Measurements from ENCODE around the gene INIP. TPM values are rescaled to one million over a fixed set of nuclear protein-coding genes. Genes with fewer than 3 reads are reported as not detected.
"Not testable (repeated sequence)": the region's sequence is repeated elsewhere in the genome, so short reads cannot be mapped to it uniquely, and the experiment has no call there.

Gene INIP
- total RNA-seq, 2 experiments from 2014 or later, result 28.9 to 31.0 TPM

- no peak for DNase-seq
- Mint-ChIP-seq H3K4me3 (no peak overlapping the region), H3K27ac (no peak overlapping the region), H3K4me1 (ENCODE audit: low read depth) (no peaks in the 10 kb centered on the region), H3K9me3 (no peaks in the 10 kb centered on the region), H3K36me3 (ENCODE audit: low read depth) (no peaks in the 10 kb centered on the region), H3K27me3 (no peaks in the 10 kb centered on the region)
- no peak for ATAC-seq
- intact Hi-C loops (cut with micrococcal nuclease), result no loop called here
- POLR2A ChIA-PET, result no interaction called here
- no peak for TF ChIP-seq CTCF (IDR thresholded peaks at IDR 0.05)
- CTCF ChIA-PET, result interaction anchor here (1.3 kb wide), 1 partner anchor 65 kb away, joined by 4 read pairs; no protein-coding TSS in a partner anchor
These were observed 10.5 kb upstream of the INIP start for GRCh38 chr9:112728401-112728800.

GRCh38 chr9:112726428-112726827, 8.5 kb upstream of the INIP start:
- Mint-ChIP-seq H3K27ac (no peak overlapping the region), H3K4me3 (no peak overlapping the region), H3K9me3 (no peaks in the 10 kb centered on the region), H3K27me3 (no peaks in the 10 kb centered on the region), H3K36me3 (ENCODE audit: low read depth) (no peaks in the 10 kb centered on the region), H3K4me1 (ENCODE audit: low read depth) (no peaks in the 10 kb centered on the region)
- TF ChIP-seq CTCF (IDR thresholded peaks at IDR 0.05), result no peak
- no peak for DNase-seq
- CTCF ChIA-PET, result interaction anchor here (0.7 kb wide), 1 partner anchor 12 kb away, joined by 3 read pairs; no protein-coding TSS in a partner anchor
- ATAC-seq, result no peak
- POLR2A ChIA-PET, result interaction anchor here (1.4 kb wide), 1 partner anchor 9 kb away, joined by 4 read pairs; no protein-coding TSS in a partner anchor
- intact Hi-C loops (cut with micrococcal nuclease), result no loop called here

GRCh38 chr9:112725961-112726360, 8.0 kb upstream of the INIP start:
- no peak for TF ChIP-seq CTCF (IDR thresholded peaks at IDR 0.05)
- Mint-ChIP-seq H3K4me1 (ENCODE audit: low read depth) (no peaks in the 10 kb centered on the region), H3K27me3 (no peaks in the 10 kb centered on the region), H3K9me3 (no peaks in the 10 kb centered on the region), H3K27ac (no peak overlapping the region), H3K36me3 (ENCODE audit: low read depth) (no peaks in the 10 kb centered on the region), H3K4me3 (no peak overlapping the region)
- DNase-seq (no peak), ATAC-seq (no peak)
- intact Hi-C loops (cut with micrococcal nuclease), result no loop called here
- ChIA-PET POLR2A (interaction anchor here (1.4 kb wide), 1 partner anchor 9 kb away, joined by 4 read pairs; no protein-coding TSS in a partner anchor), CTCF (no interaction called here)

- CTCF ChIA-PET, result interaction anchor here (1.9 kb wide), 1 partner anchor 11 kb away, joined by 6 read pairs; no protein-coding TSS in a partner anchor
- H3K27me3 Mint-ChIP-seq; H3K36me3 Mint-ChIP-seq (ENCODE audit: low read depth); H3K27ac Mint-ChIP-seq; intact Hi-C loops (cut with micrococcal nuclease); H3K9me3 Mint-ChIP-seq; DNase-seq; H3K4me3 Mint-ChIP-seq; POLR2A ChIA-PET; ATAC-seq: not testable (repeated sequence)
- H3K4me1 Mint-ChIP-seq (ENCODE audit: low read depth), result peaks cover 12% of the 10 kb centered on the region
These were observed 4.8 kb upstream of the INIP start for GRCh38 chr9:112722749-112723148.

GRCh38 chr9:112720113-112720780, 2.3 kb upstream of the INIP start:
- intact Hi-C loops (cut with micrococcal nuclease), result no loop called here
- TF ChIP-seq CTCF (IDR thresholded peaks at IDR 0.05), result no peak
- no peak for DNase-seq
- Mint-ChIP-seq H3K4me1 (ENCODE audit: low read depth) (peaks cover 22% of the 10 kb centered on the region), H3K27ac (no peak overlapping the region), H3K9me3 (no peaks in the 10 kb centered on the region), H3K36me3 (ENCODE audit: low read depth) (no peaks in the 10 kb centered on the region), H3K4me3 (no peak overlapping the region), H3K27me3 (no peaks in the 10 kb centered on the region)
- no peak for ATAC-seq
- CTCF ChIA-PET, result interaction anchor here (0.7 to 5.3 kb wide), 4 partner anchors 34 to 277 kb away, joined by 3 to 36 read pairs (median 4); no protein-coding TSS in a partner anchor
- POLR2A ChIA-PET, result interaction anchor here (1.5 kb wide), 1 partner anchor 9 kb away, joined by 3 read pairs; no protein-coding TSS in a partner anchor
